PC-3 (cell line): ENCODE data around the gene HRH2.

Experiments
- EZH2 ChIP-seq: fragments of 300-600 bp; sonication (generic); IDR thresholded peaks from one replicate; pipeline ENCODE4 v1.6.1; 2017; ENCODE audit warnings: antibody characterized with exemption, mild to moderate bottlenecking, low read length; ENCODE audit not compliant: unreplicated experiment
- TF ChIP-seq, protein P1 (sequence below): fragments of 300-600 bp; sonication (generic); conservative IDR thresholded peaks from 2 replicates; pipeline ENCODE4 v1.5.1; 2017; ENCODE audit warnings: antibody characterized with exemption, low read depth, mild to moderate bottlenecking, low read length

DNA sequence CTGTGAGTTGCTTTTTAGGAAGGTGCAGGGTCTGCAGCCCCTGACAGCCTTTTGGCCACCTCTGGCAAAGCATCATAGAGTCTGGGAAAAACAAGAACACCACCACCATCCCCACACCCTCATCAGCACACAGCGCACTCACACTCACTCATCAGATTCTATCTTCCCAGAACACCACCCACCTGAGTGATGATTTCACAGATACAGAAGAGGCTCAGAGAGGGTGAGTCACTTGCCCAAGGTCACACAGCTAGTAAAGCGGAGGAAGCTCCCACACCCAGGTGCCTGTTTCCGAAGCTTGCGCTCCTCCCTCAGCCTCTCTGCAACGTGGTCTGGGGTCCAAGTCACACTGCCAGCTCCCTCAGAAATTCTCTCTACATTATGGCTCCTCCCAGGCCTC, 41.8 kb upstream of the HRH2 start:
- TF ChIP-seq, protein P1, sequence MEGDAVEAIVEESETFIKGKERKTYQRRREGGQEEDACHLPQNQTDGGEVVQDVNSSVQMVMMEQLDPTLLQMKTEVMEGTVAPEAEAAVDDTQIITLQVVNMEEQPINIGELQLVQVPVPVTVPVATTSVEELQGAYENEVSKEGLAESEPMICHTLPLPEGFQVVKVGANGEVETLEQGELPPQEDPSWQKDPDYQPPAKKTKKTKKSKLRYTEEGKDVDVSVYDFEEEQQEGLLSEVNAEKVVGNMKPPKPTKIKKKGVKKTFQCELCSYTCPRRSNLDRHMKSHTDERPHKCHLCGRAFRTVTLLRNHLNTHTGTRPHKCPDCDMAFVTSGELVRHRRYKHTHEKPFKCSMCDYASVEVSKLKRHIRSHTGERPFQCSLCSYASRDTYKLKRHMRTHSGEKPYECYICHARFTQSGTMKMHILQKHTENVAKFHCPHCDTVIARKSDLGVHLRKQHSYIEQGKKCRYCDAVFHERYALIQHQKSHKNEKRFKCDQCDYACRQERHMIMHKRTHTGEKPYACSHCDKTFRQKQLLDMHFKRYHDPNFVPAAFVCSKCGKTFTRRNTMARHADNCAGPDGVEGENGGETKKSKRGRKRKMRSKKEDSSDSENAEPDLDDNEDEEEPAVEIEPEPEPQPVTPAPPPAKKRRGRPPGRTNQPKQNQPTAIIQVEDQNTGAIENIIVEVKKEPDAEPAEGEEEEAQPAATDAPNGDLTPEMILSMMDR, result no peak
- TF ChIP-seq EZH2, result no peak
